Stimulated activated CD4-positive, alpha-beta T cell treated with anti-CD3 and anti-CD28 coated beads, Interleukin-1b, Interleukin-23, amount 100 ng/mL, for 48 hours (primary cell): Measurements from ENCODE around the gene DNAI7.
A peak's percentile ranks its signal among the peaks of the same experiment; 100 is the strongest.

Source experiments
- DNase-seq: peaks from one replicate; pipeline ENCODE4 v3.0.0-alpha.2; 2020

DNAI7 gene

DNA sequence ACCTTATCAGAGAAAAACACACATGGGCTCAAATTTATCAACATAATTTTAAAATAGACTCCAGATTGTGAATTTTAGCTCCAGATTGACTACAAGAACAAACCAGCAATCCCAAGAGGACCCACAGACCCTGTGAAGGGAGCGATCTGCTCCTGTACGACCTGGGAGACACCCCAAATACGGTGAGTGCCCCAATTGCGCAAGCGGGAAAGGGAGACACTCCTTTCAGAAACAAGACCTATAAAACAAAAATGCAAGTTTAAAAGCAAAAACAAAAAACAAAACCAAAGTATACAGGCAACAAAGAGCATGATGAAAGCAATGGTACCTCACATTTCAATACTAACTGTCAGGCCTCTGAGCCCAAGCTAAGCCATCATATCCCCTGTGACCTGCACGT, 32.1 kb downstream of the DNAI7 start:
- DNase-seq: no peak

DNA sequence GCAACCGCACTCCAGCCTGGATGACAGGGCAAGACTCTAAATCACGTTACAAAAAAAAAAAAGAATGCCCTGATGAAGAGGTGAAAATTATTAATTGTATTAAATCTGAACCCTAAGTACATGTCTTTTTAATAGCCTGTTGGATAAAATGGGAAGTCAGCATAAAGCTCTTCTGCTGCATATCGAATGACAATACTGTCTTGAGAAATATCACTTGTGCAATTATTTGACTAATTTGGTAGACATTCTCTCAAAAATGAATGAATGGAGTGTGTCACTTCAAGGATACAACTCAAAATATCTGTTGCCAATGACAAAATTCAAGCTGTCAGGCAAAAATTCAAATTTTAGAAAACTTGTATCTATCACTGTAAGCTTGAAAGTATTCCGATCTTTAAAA, 38.9 kb downstream of the DNAI7 start:
- DNase-seq: no peak

DNA sequence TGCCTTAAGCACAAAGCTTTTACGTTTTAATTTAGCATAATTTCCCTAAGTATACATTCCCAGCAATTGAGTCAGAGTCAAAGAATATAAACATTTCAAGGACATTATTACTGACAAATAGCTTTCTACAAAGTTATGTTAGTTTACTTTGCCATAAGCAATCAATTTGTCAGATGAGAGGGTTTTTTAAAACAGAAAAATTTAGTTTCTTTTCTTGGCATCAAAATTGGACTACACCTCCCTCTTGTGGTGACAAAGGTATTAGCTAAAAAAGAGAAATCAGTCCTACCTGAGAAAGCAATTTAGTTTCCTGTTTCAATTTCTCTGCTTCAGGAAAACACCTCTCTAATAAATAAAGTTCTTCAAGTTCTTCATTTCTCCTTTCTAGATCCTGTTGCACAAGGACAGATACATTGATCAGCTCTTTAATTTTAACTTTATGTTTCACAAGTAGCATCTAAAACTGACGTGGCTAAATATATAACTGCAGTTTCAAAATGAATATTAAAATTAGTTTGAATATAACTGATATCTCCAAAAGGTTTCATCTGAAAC, 39.9 kb downstream of the DNAI7 start:
- DNase-seq: no peak

DNA sequence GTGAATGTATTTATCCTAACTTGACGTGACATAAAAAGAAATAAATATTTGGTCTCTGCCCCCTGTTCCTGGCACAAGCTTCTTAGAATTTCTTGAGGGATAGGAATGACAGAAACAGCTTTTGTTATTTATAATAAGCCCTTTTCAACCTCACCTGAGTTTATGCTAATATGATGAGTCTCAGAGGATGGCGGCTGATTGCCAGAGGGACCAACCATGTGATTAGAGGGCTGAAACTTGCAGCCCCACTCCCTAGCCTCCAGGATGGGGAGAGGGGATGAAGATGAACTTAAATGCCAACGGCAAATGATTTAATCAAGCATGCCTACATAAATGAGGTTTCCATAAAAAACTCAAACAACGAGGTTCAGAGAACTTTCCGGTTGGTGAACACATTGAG, 42.9 kb downstream of the DNAI7 start:
- DNase-seq: no peak

DNA sequence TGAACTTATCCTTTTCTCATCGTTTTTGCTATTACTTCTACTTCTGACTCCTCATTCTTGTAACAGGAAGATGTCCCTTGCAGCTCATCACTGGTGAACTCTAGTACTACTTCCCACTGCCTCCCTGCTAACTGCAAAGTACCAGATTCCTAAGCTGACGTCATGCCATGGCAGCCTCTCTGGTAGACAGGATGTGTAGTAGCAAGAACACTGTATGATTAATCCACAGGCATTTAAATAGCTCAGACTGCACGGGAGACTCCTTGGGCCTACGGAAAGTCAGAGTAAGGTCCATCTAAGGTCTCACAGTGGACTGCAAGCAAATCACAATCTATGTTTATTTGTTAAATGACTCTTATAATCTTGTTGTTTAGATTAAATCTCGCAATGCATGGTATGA, 43.5 kb downstream of the DNAI7 start:
- DNase-seq: no peak

DNA sequence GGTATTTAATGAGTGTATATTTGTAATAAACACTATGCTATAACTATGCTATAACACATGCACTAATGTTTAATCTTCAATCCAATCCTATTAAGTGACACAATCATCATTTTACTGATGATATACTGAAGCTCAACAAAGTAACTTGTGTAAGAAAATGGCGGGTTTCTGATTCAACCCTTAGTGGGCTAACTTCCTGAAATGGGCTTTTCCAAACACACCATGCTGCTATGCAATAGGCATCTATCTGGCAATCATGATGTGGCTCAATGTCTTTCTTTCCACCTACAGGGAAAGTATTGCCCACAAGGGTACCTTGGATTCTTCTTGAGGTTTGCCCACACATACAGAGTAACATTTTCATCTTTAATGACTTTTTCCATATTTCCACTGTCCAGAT, 48.3 kb downstream of the DNAI7 start:
- no peak for DNase-seq

DNA sequence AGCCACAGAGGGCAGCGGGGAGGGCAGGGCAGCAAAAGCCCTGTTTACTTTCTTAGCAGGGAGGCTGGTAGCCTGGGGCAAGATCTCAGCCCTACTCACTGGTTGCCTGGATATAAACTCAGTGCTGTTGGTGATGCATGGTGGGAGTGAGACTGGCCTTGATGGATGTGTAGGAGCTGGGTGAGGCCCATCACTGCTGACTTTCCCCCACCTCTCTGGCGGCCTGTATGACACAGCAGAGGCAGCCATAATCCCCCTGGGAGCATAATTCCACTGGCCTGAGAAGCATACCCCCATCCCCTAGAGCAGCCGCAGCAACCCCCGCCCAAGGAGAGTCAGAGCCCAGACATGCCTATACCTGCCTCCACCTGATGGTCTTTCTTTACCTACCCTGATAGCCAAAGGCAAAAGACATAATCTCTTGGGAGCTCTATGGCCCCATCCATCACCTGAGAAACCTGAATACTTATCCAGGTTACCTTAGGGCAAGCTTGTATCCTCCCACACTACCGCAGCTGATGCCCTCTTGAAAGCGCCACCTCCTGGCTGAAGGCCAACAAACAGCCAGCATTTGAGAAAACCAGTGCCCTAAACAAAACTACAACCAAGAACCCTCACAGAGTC, 59.3 kb downstream of the DNAI7 start:
- peak; percentile 17 for DNase-seq

DNA sequence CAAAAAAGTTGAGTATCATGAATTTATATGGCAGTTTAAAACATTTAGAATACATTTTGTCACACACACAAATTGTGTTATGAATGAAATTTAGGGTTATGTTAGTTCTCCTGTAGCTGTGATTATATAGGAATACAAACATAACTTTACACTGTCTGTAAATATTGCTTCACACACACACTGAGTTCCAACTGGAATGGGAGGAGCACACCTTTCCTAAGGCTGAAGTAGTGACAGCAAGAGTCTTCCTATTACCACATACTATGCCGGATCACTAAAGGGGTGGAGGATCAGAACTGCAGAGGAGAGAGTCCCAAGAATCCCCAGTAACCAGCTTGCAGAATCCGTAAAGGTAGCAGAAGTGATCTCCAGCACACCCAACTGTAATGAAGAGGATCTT, 63.7 kb downstream of the DNAI7 start:
- DNase-seq: no peak

DNA sequence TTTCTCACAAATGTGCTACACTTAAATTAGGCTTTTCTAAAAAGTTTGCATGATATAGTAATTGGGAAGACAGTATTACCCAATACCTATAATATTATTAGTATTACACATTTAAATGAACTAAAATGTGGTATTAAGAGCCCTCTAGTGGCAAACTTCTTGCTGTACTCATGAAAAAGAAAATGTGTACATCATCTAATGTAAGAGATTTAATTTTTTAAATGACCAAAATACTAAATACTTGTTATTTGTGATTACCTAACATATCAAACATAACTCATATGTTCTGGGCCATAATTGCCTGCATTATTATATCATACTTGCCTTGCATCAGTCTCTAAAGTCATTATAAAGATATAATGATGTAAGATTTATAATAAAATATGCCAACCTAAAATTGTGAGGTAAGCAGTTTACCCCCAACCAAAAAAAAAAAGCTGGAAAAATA, 64.2 kb downstream of the DNAI7 start:
- no peak for DNase-seq

DNA sequence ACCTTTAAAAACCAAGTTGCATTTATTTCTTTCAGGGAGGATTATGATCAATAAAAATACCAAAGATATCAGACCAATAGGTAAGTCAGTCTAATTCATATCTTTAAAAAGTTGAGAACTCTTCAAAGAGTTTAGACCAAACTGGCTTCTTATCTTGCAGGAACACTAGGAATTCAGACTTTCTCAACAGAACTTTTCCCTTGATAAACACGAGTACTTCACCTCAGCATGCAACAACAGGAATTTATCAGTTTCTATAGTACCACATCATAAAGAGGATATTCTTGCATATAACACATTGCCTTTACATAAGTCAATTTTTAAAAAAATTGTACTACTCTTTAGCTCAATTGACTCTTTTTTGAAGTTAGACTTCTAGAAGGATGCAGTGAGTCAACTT, 68.2 kb downstream of the DNAI7 start:
- no peak for DNase-seq

DNA sequence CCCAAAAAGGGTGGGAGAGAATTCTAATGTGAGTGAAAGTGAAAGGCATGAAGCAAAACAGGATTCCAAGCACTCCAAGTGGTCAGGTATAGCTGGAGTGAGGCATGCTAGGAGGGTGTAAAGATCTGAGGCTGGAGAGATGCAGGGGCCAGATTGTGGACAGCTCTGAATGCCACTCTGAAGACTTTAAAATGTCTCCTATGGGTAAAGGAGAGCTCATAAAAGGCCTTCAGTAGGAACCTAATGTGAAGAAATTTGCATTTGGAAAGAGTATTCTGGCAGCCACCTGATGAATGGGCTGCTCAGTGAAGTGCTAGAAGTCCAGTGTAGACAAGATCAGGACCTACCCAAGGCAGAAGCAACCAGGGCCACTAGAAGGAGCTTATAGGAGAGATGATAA, 68.9 kb downstream of the DNAI7 start:
- no peak for DNase-seq

DNA sequence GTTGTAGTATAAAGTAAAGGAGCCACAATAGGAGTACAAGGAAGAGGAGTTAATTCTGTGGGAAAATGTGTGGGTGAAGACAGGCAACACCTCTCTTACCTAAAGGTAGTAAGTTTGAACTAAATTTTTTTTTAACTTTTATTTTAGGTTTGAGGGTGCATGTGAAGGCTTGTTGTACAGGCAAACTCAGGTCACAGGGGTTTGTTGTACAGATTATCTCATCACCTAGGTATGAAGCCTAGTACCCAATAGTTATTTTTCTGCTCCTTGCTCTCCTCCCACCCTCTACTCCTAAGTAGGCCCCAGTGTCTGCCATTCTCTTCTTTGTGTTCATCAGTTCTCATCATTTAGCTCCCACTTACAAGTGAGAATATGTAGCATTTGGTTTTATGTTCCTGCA, 70.5 kb downstream of the DNAI7 start:
- DNase-seq: no peak

DNA sequence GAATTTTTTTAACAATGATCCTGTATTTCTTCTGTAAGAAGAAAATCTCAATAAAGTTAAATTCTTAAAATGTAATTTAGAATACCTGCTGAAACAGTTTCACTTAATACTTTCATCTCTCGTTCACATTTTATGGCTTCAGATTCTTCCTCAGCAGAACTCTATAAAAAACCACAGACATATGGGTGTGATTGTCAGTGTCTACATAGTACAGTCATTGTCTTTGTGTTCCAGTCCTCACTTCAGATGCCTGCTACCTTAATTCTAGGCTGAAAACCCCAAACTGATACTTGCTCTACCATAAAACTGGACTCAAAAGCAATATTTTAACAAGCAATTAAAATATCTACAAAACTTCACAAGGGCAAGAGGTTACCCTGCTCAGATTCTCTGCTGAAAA, 71.8 kb downstream of the DNAI7 start:
- DNase-seq: no peak

DNA sequence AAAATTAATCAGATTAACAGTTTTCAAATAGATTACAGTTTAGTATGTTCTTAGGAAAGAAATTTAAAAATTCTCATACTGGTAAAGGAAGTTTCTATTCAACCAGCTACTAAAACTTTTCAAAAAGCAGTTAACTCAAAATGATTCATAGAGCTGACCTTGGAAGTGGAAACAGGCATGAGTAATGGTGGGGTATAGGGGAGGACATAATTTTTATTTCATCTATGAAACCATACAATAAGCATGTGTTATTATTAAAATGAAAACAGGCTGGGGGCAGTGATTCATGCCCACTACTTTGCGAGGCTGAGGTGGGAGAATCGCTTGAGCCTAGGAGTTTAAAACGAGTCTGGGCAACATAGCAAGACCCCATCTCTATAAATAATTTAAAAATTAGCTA, 73.0 kb downstream of the DNAI7 start:
- DNase-seq: no peak

DNA sequence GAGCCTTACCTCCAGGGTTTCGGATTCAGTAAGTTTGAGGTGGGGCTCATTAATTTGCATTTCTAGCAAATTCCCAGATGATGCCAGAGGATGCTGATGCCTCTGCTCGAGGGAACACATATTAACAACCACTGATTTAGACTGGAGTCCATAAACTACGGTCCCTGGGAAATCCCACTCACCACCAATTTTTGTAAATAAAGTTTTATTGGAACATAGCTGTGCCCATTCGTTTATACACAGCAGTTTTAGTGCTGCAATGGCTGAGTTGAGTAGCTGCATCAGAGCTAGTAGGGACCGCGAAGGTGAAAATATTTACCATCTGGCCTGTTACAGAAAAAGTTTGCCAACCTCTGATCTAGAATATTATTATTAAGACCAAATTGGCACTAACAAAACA, 73.8 kb downstream of the DNAI7 start:
- no peak for DNase-seq

DNA sequence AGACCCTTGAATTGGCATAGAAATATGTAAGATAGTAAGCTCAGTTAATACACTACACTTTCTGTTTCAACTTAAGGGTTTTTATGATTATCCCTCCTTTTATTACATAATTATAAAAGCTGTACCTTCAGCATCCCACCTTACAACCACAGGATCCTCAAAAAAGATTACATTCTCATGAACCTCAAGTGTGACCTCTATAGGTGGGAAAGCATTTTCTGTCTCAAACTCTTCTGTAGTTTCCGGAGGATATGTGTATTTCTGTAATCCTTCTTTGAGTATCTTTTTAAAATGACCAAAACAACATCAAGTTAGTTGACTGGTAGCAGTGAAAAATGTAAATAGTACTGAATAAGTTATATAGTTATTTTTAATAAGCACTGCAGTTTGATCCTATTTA, 75.9 kb downstream of the DNAI7 start:
- no peak for DNase-seq

DNA sequence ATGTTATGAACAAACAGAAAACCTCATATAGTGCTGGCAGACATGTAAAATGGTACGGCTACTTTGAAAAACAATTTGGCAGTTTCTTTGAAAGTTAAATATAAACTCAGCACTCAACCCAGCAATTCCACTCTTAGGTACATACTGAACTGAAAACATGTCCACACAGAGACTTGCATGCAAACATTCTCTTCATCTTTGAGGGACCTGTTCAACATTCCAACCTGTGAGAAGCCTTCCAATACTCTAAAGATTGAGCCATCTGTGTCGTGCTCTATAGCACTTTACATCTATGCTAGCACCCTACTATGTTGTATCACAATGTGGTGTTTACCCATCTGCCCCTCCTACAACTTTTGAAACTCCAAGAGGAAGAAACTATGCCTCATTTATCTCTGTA, 79.3 kb downstream of the DNAI7 start:
- no peak for DNase-seq

DNA sequence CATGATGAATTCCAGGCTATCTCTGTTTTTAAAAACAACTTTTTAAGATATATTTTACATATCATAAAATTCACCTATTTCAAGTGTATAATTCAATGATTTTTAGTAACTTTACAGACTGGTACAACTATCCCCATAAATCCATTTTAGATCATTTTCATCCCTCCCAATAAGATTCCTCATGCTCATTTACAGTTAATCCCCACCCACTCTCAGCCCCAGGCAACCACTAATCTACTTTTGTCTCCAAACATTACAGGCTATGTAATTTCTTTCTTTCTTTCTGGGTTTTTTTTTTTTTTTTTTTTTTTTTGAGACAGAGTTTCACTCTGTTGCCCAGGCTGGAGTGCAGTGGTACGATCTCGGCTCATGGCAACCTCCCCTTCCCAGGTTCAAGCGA, 81.3 kb downstream of the DNAI7 start:
- DNase-seq: no peak

DNA sequence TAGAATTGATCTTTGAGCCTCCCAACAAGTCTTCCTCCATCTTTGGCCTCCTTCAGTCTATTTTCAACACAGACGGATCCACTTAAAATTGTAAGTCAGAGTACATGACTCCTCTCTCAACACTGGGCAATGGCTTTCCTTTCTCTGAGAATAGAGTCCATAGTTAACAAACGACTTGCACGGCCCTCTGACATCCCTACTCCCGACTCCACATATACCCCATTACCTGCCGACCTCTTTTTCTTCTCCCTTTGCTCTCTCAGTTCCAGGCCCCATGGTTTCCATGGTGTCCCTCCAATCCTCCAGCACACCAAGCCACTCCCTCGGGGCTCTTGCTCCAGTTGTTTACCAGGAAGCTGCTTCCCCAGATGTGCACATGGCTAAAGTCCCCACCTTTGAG, 84.7 kb downstream of the DNAI7 start:
- no peak for DNase-seq

DNA sequence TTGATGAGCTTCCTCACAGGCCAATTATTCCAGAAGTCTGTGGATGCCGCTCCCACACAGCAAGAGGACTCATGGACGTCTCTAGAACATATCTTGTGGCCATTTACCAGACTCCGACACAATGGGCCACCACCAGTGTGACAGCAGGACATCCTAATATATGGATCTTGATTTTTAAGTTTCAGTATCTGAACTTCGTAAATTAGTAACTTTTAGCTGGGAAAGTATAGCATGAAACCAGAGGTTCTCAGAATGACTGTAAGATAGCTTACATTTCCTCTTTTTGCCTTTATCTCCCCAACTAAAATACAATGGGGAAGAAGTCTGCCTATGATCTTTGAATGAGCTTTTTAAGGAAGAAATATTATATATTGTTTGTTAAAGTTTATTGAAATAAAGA, 87.0 kb downstream of the DNAI7 start:
- DNase-seq: no peak

DNA sequence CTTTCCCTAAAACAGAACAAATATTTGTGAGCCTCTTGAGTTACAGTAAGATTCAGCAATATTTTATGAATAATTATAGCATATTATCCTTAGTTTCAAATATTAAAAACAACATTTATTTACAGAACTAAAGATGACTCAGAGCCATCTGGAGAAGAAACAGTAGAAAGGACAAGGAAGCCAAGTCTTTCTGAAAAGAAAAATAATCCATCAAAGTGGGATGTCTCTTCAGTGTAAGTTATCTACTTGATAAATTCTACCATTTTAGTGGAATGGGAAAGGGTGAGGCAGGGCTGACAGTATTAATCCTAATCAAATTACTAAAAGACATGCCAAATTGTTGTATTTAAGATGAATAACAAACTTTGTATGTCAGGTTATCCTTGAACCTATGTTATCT, 88.1 kb downstream of the DNAI7 start:
- DNase-seq: no peak

DNA sequence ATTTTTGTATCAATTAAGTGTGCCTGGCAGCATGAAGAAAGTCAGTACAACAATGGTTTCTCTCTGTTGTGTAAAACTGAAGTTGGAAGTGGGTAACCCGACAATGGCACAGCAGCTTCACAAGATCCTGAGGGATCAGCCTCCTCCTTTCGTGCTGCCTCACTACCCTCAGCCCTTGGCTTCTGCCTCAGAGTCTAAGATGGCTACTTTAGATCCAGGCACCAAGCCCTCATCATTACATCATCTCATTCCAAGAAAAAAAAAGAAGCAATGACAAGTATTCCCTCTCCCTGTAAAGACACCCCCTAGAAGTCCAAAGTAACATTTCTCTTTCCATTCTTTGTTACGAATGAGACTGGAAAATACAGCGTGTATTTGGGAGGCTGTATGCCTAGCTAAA, 92.6 kb downstream of the DNAI7 start:
- DNase-seq: no peak

DNA sequence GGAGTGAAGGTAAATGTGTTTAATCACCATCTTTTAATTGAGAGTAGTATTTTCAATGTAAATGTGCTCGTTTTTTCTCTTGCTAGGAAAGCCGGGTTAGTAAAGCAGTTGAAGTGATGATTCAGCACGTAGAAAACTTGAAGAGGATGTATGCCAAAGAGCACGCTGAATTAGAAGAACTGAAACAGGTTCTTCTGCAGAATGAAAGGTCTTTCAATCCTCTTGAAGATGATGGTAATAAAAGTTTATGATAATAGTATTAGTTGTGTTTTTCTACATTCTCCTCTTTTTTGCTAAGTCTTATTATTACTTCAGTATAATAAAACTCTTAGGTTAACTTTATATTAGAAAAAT, 93.9 kb downstream of the DNAI7 start:
- no peak for DNase-seq

DNA sequence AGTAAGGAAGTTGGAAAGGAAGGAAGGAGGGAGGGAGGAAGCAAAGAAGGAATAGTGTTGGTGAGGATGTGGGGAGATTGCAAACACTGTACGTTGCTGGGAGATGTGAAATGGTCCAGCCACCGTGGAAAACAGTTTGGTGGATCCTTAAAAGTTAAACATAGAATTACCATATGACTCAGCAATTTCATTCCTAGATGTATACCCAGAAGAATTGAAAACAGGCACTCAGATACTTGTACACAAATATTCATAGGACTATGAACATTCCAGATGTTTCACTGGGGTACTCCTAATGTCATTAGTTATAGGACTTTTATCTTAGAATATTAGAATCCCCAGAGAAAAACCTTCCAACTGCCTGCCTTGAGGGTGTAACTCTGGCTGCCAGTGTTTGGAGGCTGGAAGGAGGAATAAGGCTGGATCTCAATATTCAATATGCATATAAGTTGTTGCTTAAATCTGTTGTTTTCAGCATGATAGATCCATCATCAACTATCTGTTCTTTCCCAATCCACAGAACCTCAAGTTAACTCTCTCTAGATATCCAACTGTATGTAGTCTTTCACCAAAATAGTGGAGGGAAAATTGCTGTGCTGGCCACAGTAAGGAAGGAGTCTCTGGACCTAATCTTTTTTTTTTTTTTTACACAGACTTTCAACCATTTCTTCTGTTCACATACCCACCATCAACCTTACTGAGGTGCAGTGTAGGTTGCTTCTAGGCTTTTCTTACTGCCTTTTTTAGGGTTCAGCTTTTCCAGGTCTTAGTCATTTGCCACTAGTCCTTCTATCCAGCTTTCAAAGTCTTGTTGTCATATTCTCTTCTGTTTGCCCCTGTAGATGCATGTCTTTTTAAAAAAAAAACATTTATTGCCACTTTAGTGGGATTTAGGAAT, 94.5 kb downstream of the DNAI7 start:
- DNase-seq: no peak

DNA sequence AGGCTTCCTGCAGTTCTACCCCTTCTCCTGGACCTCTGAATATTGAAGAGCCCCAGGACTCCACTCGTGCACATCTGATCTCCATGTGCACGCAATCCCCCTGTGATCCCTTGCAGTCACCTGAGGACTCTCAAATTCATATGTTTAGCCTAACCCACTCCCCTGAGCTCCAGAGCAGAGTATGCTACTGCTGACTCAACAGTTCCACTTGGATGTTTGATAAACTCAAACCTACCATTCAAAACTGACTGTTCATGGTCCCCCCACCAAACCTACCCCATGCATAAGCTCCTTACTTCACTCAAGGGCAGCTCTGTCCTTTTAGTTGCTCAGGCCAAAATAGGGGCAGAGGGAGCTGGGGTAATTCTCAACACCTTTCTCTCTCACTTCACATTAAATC, 96.0 kb downstream of the DNAI7 start:
- DNase-seq: no peak
